ENCODE results near the gene ZNF99. TPM values are rescaled to one million over a fixed set of nuclear protein-coding genes. Genes with fewer than 3 reads are reported as not detected.
"Not testable (repeated sequence)": the region's sequence is repeated elsewhere in the genome, so short reads cannot be mapped to it uniquely, and the experiment has no call there.

ZNF99 gene
- total RNA-seq, 1 donor = not detected

- no peak overlapping the region for H3K4me3 ChIP-seq (ENCODE audit: low read depth, low read length)
- DNase-seq (ENCODE audit: low read depth) = no peak
- TF ChIP-seq CTCF (IDR thresholded peaks at IDR 0.05; ENCODE audit: insufficient read depth, low read depth, low read length) = no peak
Observed at GRCh38 chr19:22797040-22797439, 13.1 kb upstream of the ZNF99 start.

- DNase-seq (ENCODE audit: low read depth) = not testable (repeated sequence)
Observed at GRCh38 chr19:22792863-22793262, 8.9 kb upstream of the ZNF99 start.

GRCh38 chr19:22735911-22736645 is 47.9 kb downstream of the ZNF99 start:
- no peak for DNase-seq (ENCODE audit: low read depth)
- TF ChIP-seq CTCF (IDR thresholded peaks at IDR 0.05; ENCODE audit: insufficient read depth, low read depth, low read length) = no peak
- no peak overlapping the region for H3K4me3 ChIP-seq (ENCODE audit: low read depth, low read length)

More at GRCh38 chr19:22792863-22793262, 8.9 kb upstream of the ZNF99 start:
- H3K4me3 ChIP-seq (ENCODE audit: low read depth, low read length) = not testable (repeated sequence)

GRCh38 chr19:22733691-22734090 is 50.3 kb downstream of the ZNF99 start:
- TF ChIP-seq CTCF (IDR thresholded peaks at IDR 0.05; ENCODE audit: insufficient read depth, low read depth, low read length) = no peak
- no peak overlapping the region for H3K4me3 ChIP-seq (ENCODE audit: low read depth, low read length)
- DNase-seq (ENCODE audit: low read depth) = no peak

- not testable (repeated sequence) for DNase-seq (ENCODE audit: low read depth); H3K4me3 ChIP-seq (ENCODE audit: low read depth, low read length)
Observed at GRCh38 chr19:22728214-22728613, 55.7 kb downstream of the ZNF99 start.

- DNase-seq (ENCODE audit: low read depth); H3K4me3 ChIP-seq (ENCODE audit: low read depth, low read length): not testable (repeated sequence)
Observed at GRCh38 chr19:22721533-22721932, 62.4 kb downstream of the ZNF99 start.

- TF ChIP-seq CTCF (IDR thresholded peaks at IDR 0.05; ENCODE audit: insufficient read depth, low read depth, low read length) = no peak
- no peak overlapping the region for H3K4me3 ChIP-seq (ENCODE audit: low read depth, low read length)
- DNase-seq (ENCODE audit: low read depth) = no peak
Observed at GRCh38 chr19:22708983-22709382, 75.0 kb downstream of the ZNF99 start.

- H3K4me3 ChIP-seq (ENCODE audit: low read depth, low read length); DNase-seq (ENCODE audit: low read depth): not testable (repeated sequence)
Observed at GRCh38 chr19:22703096-22703495, 80.9 kb downstream of the ZNF99 start.

GRCh38 chr19:22702661-22703060 is 81.3 kb downstream of the ZNF99 start:
- not testable (repeated sequence) for H3K4me3 ChIP-seq (ENCODE audit: low read depth, low read length); DNase-seq (ENCODE audit: low read depth)

Small RNAs within 50 kb of the gene (small RNA-seq; reads per million reads assigned to genes)
- gene AC008626.1 = not detected
- not detected for gene AC008626.2

Other genes starting within 250 kb of the ZNF99 start
- gene ZNF492, start 149.8 kb downstream of the ZNF99 start, total RNA-seq = 0.32 and 0.43 TPM in 2 replicates
- not detected in 2 replicates for gene ZNF723, start 48.1 kb upstream of the ZNF99 start, total RNA-seq
- gene ZNF728, start 219.0 kb upstream of the ZNF99 start, total RNA-seq = not detected in 2 replicates